Measurements from ENCODE around the gene PDE3B.

GRCh38 chr11:14881576-14882193 lies 238.1 kb downstream of the PDE3B start:
- no peak for TF ChIP-seq ARID4B (CRISPR knock-in tag; IDR thresholded peaks at IDR 0.05)
- no peak for TF ChIP-seq CGGBP1 (CRISPR knock-in tag; IDR thresholded peaks at IDR 0.05)
- TF ChIP-seq POLR2A (conservative IDR thresholded peaks at IDR 0.05) = no peak

Data from K562 (cell line).